Suprapubic skin (tissue), 4 donors: ENCODE data around the gene FIBP. TPM values are rescaled to one million over a fixed set of nuclear protein-coding genes. Genes with fewer than 3 reads are reported as not detected.

Experiments
- DNase-seq, 2 donors: peaks; one replicate each; pipeline ENCODE4 v3.0.0-alpha.2; 2019; ENCODE audit warnings: low spot score in 2 of 2
- H3K27ac ChIP-seq: fragments of 200-600 bp; sonication (generic); one replicate; pipeline ENCODE4 v1.5.1; 2019
- H3K27me3 ChIP-seq: fragments of 200-600 bp; sonication (generic); one replicate; pipeline ENCODE4 v1.5.1; 2019
- H3K36me3 ChIP-seq: fragments of 200-600 bp; sonication (generic); one replicate; pipeline ENCODE4 v1.5.1; 2019
- H3K4me1 ChIP-seq: fragments of 200-600 bp; sonication (generic); one replicate; pipeline ENCODE4 v1.5.1; 2019
- H3K4me3 ChIP-seq: fragments of 200-600 bp; sonication (generic); one replicate; pipeline ENCODE4 v1.5.1; 2019; ENCODE audit warnings: mild to moderate bottlenecking
- H3K9me3 ChIP-seq: fragments of 200-600 bp; sonication (generic); one replicate; pipeline ENCODE4 v1.5.1; 2019
- EP300 ChIP-seq: sonication (generic); formaldehyde crosslinking; IDR thresholded peaks from one replicate; pipeline ENCODE4 v1.6.1; 2017; ENCODE audit warnings: antibody characterized with exemption
- POLR2A ChIP-seq, 2 donors: fragments of 450-650 bp; IDR thresholded peaks; one replicate each; pipeline ENCODE4 v1.6.1; 2017; ENCODE audit warnings: antibody characterized with exemption in 2 of 2, mild to moderate bottlenecking in 2 of 2, moderate library complexity in 2 of 2
- POLR2AphosphoS5 ChIP-seq, 3 donors: sonication (generic); formaldehyde crosslinking; IDR thresholded peaks; one replicate each; pipeline ENCODE4 v1.6.1; 2017; ENCODE audit warnings: antibody characterized with exemption in 3 of 3
- WGBS: methylation state at CpG from one replicate; pipeline ENCODE4 v1.1.5; 2018; 5-methylcytosine and 5-hydroxymethylcytosine counted together
- total RNA-seq, 4 donors: library from RNA; depleted of rRNA; stranded (reverse); fragments of >200 nt; gene quantifications; one replicate each; pipeline ENCODE4 v1.1.0, GENCODE V29; 2016
- TF ChIP-seq, protein P1 (sequence below), 2 donors: fragments of 200-600 bp in 1 of 2; fragments of 450-650 bp in 1 of 2; sonication (generic) in 1 of 2; IDR thresholded peaks; one replicate each; pipeline ENCODE4 v1.5.1; 2016 to 2019; ENCODE audit warnings: antibody characterized with exemption in 2 of 2, mild to moderate bottlenecking in 1 of 2, moderate library complexity in 1 of 2

FIBP gene
- total RNA-seq, 4 donors from 2014 or later: 46.9 to 89.3 (median 74.6) TPM

DNA sequence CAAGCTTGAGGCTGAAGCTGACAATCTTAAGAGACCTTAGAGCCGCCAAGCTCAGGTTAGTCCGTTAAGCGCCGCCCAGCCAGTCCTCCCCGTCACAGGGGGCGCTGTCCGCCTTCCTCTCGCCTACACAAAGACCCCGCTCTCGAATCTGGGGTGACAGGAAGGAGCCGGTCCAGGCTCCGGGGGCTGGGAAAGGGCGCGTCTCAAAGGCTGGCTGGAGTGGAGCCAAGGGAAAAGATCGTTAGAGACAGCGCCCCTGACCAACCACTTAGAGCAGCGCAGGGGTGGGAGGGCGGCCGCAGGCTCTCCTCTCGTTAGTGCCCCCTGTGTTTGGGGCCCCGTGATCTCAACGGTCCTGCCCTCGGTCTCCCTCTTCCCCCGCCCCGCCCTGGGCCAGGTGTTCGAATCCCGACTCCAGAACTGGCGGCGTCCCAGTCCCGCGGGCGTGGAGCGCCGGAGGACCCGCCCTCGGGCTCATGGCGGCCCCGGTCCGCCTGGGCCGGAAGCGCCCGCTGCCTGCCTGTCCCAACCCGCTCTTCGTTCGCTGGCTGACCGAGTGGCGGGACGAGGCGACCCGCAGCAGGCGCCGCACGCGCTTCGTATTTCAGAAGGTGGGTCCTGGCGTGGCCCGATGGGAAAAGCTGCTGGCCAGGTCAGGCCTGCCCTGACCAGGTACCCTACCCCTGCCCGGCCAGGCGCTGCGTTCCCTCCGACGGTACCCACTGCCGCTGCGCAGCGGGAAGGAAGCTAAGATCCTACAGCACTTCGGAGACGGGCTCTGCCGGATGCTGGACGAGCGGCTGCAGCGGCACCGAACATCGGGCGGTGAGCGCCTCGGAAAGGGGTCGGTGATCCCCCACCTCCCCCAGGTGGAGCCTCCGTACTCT is 27.8 kb downstream of the FIBP start, which contains the start of gene MUS81:
TSS of gene MUS81 (plus strand) at position 156 of the 887 bp plus-strand sequence. CDS start at position 477, 321 bp downstream.
- Histone ChIP-seq H3K27me3 (no peaks in the 10 kb centered on the region), H3K27ac (peak within 1 kb of the TSS; percentile 97), H3K9me3 (no peaks in the 10 kb centered on the region), H3K4me3 (peak within 1 kb of the TSS; percentile 87), H3K4me1 (peaks cover 56% of the 10 kb centered on the region), H3K36me3 (peaks cover 43% of the 10 kb centered on the region)
- peak in 1 of 2 donors; percentile 57 for TF ChIP-seq POLR2A (IDR thresholded peaks at IDR 0.05)
- TF ChIP-seq POLR2AphosphoS5 (IDR thresholded peaks at IDR 0.05): peak in 2 of 3 donors; percentile 53 to 54
- no peak for TF ChIP-seq EP300
- TF ChIP-seq, protein P1, sequence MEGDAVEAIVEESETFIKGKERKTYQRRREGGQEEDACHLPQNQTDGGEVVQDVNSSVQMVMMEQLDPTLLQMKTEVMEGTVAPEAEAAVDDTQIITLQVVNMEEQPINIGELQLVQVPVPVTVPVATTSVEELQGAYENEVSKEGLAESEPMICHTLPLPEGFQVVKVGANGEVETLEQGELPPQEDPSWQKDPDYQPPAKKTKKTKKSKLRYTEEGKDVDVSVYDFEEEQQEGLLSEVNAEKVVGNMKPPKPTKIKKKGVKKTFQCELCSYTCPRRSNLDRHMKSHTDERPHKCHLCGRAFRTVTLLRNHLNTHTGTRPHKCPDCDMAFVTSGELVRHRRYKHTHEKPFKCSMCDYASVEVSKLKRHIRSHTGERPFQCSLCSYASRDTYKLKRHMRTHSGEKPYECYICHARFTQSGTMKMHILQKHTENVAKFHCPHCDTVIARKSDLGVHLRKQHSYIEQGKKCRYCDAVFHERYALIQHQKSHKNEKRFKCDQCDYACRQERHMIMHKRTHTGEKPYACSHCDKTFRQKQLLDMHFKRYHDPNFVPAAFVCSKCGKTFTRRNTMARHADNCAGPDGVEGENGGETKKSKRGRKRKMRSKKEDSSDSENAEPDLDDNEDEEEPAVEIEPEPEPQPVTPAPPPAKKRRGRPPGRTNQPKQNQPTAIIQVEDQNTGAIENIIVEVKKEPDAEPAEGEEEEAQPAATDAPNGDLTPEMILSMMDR (IDR thresholded peaks at IDR 0.05): peak; percentile 90 to 92
- DNase-seq: peak; percentile 98 to 99
- WGBS: 0% methylated on average over 51 of the region's 78 CpGs

DNA sequence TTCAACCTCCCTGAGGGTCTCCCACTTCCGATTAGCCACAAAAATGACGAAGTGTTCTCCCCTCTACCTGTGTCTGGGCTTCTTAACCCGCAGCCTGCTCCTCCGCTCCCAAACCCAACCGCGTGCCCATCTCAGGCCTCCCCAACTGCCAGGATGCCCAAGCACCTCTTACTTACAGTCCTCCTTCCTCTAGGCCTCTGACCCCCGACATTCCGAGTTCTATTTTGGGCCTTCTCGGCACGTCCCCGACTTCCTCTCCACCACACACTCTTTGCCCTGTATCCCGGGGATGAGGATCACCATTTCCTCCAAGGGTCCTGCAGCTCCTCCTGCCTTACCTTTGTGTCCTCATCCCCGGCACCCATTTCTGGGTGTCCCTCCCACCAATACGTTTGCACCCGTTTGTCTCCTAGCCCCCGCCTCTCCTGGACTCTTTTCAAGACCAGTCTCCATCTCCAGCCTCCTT is 28.4 kb downstream of the FIBP start:
- TF ChIP-seq POLR2AphosphoS5 (IDR thresholded peaks at IDR 0.05): peak in 1 of 3 donors; percentile 3
- TF ChIP-seq, protein P1 (IDR thresholded peaks at IDR 0.05): no peak
- no peak for TF ChIP-seq EP300
- peak; percentile 81 to 83 for DNase-seq

DNA sequence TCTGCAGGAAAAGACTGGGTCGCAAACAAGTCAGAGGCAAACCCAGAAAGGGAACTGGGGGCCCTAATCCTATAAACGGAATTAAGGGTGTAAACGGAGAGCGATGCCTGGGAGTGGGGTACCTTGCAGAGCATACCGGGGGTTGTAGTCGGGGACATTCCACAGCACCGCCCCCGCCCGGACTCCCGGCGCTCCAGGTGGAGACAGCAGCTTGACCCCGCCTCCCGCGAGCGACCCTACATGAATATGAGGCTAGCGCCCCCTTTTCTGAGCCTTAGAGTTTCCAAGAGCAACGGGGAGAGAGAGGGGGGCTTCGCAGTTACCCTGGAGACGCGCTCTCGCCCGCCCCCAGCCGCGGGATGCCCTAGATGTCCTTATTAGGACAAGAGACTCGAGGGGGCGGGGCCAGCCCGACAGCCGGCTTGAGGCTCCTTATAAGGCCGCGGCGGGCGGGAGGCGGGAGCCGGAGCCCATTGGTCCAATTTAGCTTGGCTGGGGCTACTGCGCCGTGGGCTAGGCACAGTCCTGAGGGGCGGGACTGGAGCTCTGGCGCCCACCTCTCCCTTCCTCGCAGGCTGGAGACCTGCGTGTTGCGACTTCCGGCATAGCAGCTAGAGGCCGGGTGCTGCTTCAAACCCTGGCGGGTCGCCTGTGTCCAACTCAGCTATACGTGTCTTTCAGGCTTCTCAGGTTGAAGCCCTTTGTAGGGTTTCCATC is 29.0 kb downstream of the FIBP start:
- 1% methylated on average over 23 of the region's 46 CpGs for WGBS
- peaks cover 43% of the 10 kb centered on the region for H3K36me3 ChIP-seq
- no peaks in the 10 kb centered on the region for H3K27me3 ChIP-seq
- peak overlapping the region; percentile 87 for H3K4me3 ChIP-seq
- TF ChIP-seq POLR2A (IDR thresholded peaks at IDR 0.05): peak; percentile 65 to 66
- peak in 2 of 3 donors; percentile 7 to 36 for TF ChIP-seq POLR2AphosphoS5 (IDR thresholded peaks at IDR 0.05)
- TF ChIP-seq EP300: no peak
- TF ChIP-seq, protein P1 (IDR thresholded peaks at IDR 0.05): peak in 1 of 2 donors; percentile 12
- DNase-seq: peak; percentile 99 to 100
- peaks cover 66% of the 10 kb centered on the region for H3K4me1 ChIP-seq
- H3K27ac ChIP-seq: peak overlapping the region; percentile 97
- H3K9me3 ChIP-seq: no peaks in the 10 kb centered on the region

More for the DNA sequence above, 28.4 kb downstream of the FIBP start:
- Histone ChIP-seq H3K4me1 (peaks cover 63% of the 10 kb centered on the region), H3K27ac (peak overlapping the region; percentile 97), H3K36me3 (peaks cover 43% of the 10 kb centered on the region), H3K4me3 (peak overlapping the region; percentile 87), H3K9me3 (no peaks in the 10 kb centered on the region), H3K27me3 (no peaks in the 10 kb centered on the region)
- WGBS: 3% methylated on average over 16 of the region's 16 CpGs

DNA sequence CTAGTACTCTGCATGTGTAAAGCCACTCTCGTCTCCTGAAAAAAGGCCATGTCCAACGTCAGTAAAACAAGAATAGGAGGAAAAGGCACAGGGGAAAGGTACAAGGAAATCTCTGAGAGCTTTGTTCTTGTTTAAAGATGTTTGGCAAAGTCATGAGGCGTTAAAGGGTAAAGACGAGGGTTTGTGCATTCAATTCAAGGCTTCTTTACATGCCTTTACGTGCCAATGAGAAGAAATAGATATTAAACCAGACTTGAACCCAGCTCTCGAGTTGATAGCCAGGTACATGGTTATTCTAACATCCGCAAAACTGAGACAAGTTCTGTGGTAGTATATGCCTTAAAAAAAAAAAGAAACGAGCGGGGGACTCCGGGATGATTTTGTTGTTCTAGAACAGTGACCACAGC is 29.6 kb downstream of the FIBP start:
- Histone ChIP-seq H3K4me3 (peak overlapping the region; percentile 87), H3K27me3 (no peaks in the 10 kb centered on the region), H3K4me1 (peaks cover 72% of the 10 kb centered on the region), H3K27ac (peak overlapping the region; percentile 97), H3K36me3 (peaks cover 43% of the 10 kb centered on the region), H3K9me3 (no peaks in the 10 kb centered on the region)
- WGBS: under 1% methylated on average over 10 of the region's 10 CpGs
- no peak for DNase-seq
- TF ChIP-seq, protein P1 (IDR thresholded peaks at IDR 0.05): no peak
- TF ChIP-seq POLR2AphosphoS5 (IDR thresholded peaks at IDR 0.05) (no peak), EP300 (no peak), POLR2A (IDR thresholded peaks at IDR 0.05) (no peak)
